ENCODE results near the gene RARRES2. TPM values are rescaled to one million over a fixed set of nuclear protein-coding genes. Genes with fewer than 3 reads are reported as not detected.

Gene RARRES2
- total RNA-seq, 1 experiment from 2014 or later, result not detected

GRCh38 chr7:150345012-150345411, 3.6 kb upstream of the RARRES2 start:
- H3K4me3 ChIP-seq, result no peak overlapping the region
- H3K27ac ChIP-seq, result no peak overlapping the region
- H3K4me1 ChIP-seq (replicated peaks), result no peaks in the 10 kb centered on the region
- no peak for DNase-seq (ENCODE audit: low read depth in 1 of 2, low spot score in 2 of 2)
- H3K36me3 ChIP-seq, result no peaks in the 10 kb centered on the region
- H3K9me3 ChIP-seq (replicated peaks), result no peaks in the 10 kb centered on the region; the same call in 1 of the 2 replicates
- peaks cover 6% of the 10 kb centered on the region; the same call in 1 of the 2 replicates for H3K27me3 ChIP-seq (replicated peaks)

- Histone ChIP-seq H3K9me3 (replicated peaks) (no peaks in the 10 kb centered on the region; the same call in 1 of the 2 replicates), H3K27ac (no peak overlapping the region), H3K4me3 (no peak overlapping the region), H3K36me3 (no peaks in the 10 kb centered on the region), H3K27me3 (replicated peaks) (peaks cover 6% of the 10 kb centered on the region; the same call in 1 of the 2 replicates), H3K4me1 (replicated peaks) (no peaks in the 10 kb centered on the region)
- DNase-seq (ENCODE audit: low read depth in 1 of 2, low spot score in 2 of 2), result no peak
Measured at GRCh38 chr7:150344299-150344698, 2.9 kb upstream of the RARRES2 start.

GRCh38 chr7:150343225-150343624, 1.8 kb upstream of the RARRES2 start:
- DNase-seq (ENCODE audit: low read depth in 1 of 2, low spot score in 2 of 2), result no peak
- H3K36me3 ChIP-seq, result no peaks in the 10 kb centered on the region

GRCh38 chr7:150342121-150342408, 636 bp upstream of the RARRES2 start:
- Histone ChIP-seq H3K4me1 (replicated peaks) (no peaks in the 10 kb centered on the region), H3K27ac (no peak overlapping the region), H3K4me3 (no peak overlapping the region), H3K27me3 (replicated peaks) (peaks cover 6% of the 10 kb centered on the region; the same call in 1 of the 2 replicates), H3K36me3 (no peaks in the 10 kb centered on the region), H3K9me3 (replicated peaks) (no peaks in the 10 kb centered on the region; the same call in 1 of the 2 replicates)
- DNase-seq (ENCODE audit: low read depth in 1 of 2, low spot score in 2 of 2), result no peak

More at GRCh38 chr7:150343225-150343624, 1.8 kb upstream of the RARRES2 start:
- Histone ChIP-seq H3K27me3 (replicated peaks) (peaks cover 6% of the 10 kb centered on the region; the same call in 1 of the 2 replicates), H3K4me3 (no peak overlapping the region), H3K9me3 (replicated peaks) (no peaks in the 10 kb centered on the region; the same call in 1 of the 2 replicates), H3K27ac (no peak overlapping the region), H3K4me1 (replicated peaks) (no peaks in the 10 kb centered on the region)

- Histone ChIP-seq H3K9me3 (replicated peaks) (no peaks in the 10 kb centered on the region; the same call in 1 of the 2 replicates), H3K36me3 (no peaks in the 10 kb centered on the region), H3K4me1 (replicated peaks) (no peaks in the 10 kb centered on the region), H3K27ac (no peak overlapping the region), H3K4me3 (no peak overlapping the region), H3K27me3 (replicated peaks) (peaks cover 6% of the 10 kb centered on the region; the same call in 1 of the 2 replicates)
- no peak for DNase-seq (ENCODE audit: low read depth in 1 of 2, low spot score in 2 of 2)
Measured at GRCh38 chr7:150340875-150341262, 560 bp downstream of the RARRES2 start.

- 0 out of 2 replicates have a peak, but pooled peaks cover 5% of the 10 kb centered on the region for H3K27me3 ChIP-seq (replicated peaks)
- H3K4me3 ChIP-seq, result no peak overlapping the region
- H3K27ac ChIP-seq, result no peak overlapping the region
- DNase-seq (ENCODE audit: low read depth in 1 of 2, low spot score in 2 of 2), result no peak
- H3K9me3 ChIP-seq (replicated peaks), result no peaks in the 10 kb centered on the region; the same call in 1 of the 2 replicates
- no peaks in the 10 kb centered on the region for H3K36me3 ChIP-seq
- no peaks in the 10 kb centered on the region for H3K4me1 ChIP-seq (replicated peaks)
Measured at GRCh38 chr7:150340024-150340749, 1.2 kb downstream of the RARRES2 start.

GRCh38 chr7:150339409-150339809, 2.0 kb downstream of the RARRES2 start:
- no peaks in the 10 kb centered on the region; the same call in 1 of the 2 replicates for H3K9me3 ChIP-seq (replicated peaks)
- no peak overlapping the region for H3K4me3 ChIP-seq
- no peaks in the 10 kb centered on the region for H3K27me3 ChIP-seq (replicated peaks)
- H3K4me1 ChIP-seq (replicated peaks), result no peaks in the 10 kb centered on the region
- no peak for DNase-seq (ENCODE audit: low read depth in 1 of 2, low spot score in 2 of 2)
- H3K27ac ChIP-seq, result no peak overlapping the region
- H3K36me3 ChIP-seq, result no peaks in the 10 kb centered on the region

- Histone ChIP-seq H3K4me3 (no peak overlapping the region), H3K27me3 (replicated peaks) (no peaks in the 10 kb centered on the region), H3K9me3 (replicated peaks) (no peaks in the 10 kb centered on the region; the same call in 1 of the 2 replicates), H3K27ac (no peak overlapping the region), H3K36me3 (no peaks in the 10 kb centered on the region), H3K4me1 (replicated peaks) (no peaks in the 10 kb centered on the region)
- DNase-seq (ENCODE audit: low read depth in 1 of 2, low spot score in 2 of 2), result no peak
Measured at GRCh38 chr7:150338166-150338829, 3.1 kb downstream of the RARRES2 start.

- DNase-seq (ENCODE audit: low read depth in 1 of 2, low spot score in 2 of 2), result no peak
- Histone ChIP-seq H3K27me3 (replicated peaks) (no peaks in the 10 kb centered on the region), H3K4me3 (no peak overlapping the region), H3K36me3 (no peaks in the 10 kb centered on the region), H3K9me3 (replicated peaks) (no peaks in the 10 kb centered on the region; the same call in 1 of the 2 replicates), H3K4me1 (replicated peaks) (no peaks in the 10 kb centered on the region), H3K27ac (no peak overlapping the region)
Measured at GRCh38 chr7:150337659-150338081, 3.8 kb downstream of the RARRES2 start.

GRCh38 chr7:150337179-150337578, 4.2 kb downstream of the RARRES2 start:
- Histone ChIP-seq H3K4me3 (no peak overlapping the region), H3K27ac (no peak overlapping the region), H3K36me3 (no peaks in the 10 kb centered on the region), H3K9me3 (replicated peaks) (no peaks in the 10 kb centered on the region), H3K27me3 (replicated peaks) (no peaks in the 10 kb centered on the region), H3K4me1 (replicated peaks) (no peaks in the 10 kb centered on the region)
- DNase-seq (ENCODE audit: low read depth in 1 of 2, low spot score in 2 of 2), result no peak

- H3K9me3 ChIP-seq (replicated peaks), result no peaks in the 10 kb centered on the region
Measured at GRCh38 chr7:150336746-150337145, 4.7 kb downstream of the RARRES2 start.

GRCh38 chr7:150335774-150336112, 5.7 kb downstream of the RARRES2 start:
- no peak overlapping the region for H3K27ac ChIP-seq
- H3K4me1 ChIP-seq (replicated peaks), result no peaks in the 10 kb centered on the region
- H3K36me3 ChIP-seq, result no peaks in the 10 kb centered on the region

More at GRCh38 chr7:150336746-150337145, 4.7 kb downstream of the RARRES2 start:
- DNase-seq (ENCODE audit: low read depth in 1 of 2, low spot score in 2 of 2), result no peak
- no peaks in the 10 kb centered on the region for H3K4me1 ChIP-seq (replicated peaks)
- H3K4me3 ChIP-seq, result no peak overlapping the region
- H3K27ac ChIP-seq, result no peak overlapping the region
- H3K27me3 ChIP-seq (replicated peaks), result no peaks in the 10 kb centered on the region
- H3K36me3 ChIP-seq, result no peaks in the 10 kb centered on the region

GRCh38 chr7:150335108-150335773, 6.2 kb downstream of the RARRES2 start:
- no peaks in the 10 kb centered on the region for H3K9me3 ChIP-seq (replicated peaks)
- no peaks in the 10 kb centered on the region for H3K27me3 ChIP-seq (replicated peaks)
- H3K4me1 ChIP-seq (replicated peaks), result no peaks in the 10 kb centered on the region
- no peak overlapping the region for H3K4me3 ChIP-seq
- no peaks in the 10 kb centered on the region for H3K36me3 ChIP-seq
- DNase-seq (ENCODE audit: low read depth in 1 of 2, low spot score in 2 of 2), result no peak
- H3K27ac ChIP-seq, result no peak overlapping the region

More at GRCh38 chr7:150335774-150336112, 5.7 kb downstream of the RARRES2 start:
- Histone ChIP-seq H3K27me3 (replicated peaks) (no peaks in the 10 kb centered on the region), H3K4me3 (no peak overlapping the region), H3K9me3 (replicated peaks) (no peaks in the 10 kb centered on the region)
- DNase-seq (ENCODE audit: low read depth in 1 of 2, low spot score in 2 of 2), result no peak

GRCh38 chr7:150334108-150334507, 7.3 kb downstream of the RARRES2 start:
- no peaks in the 10 kb centered on the region for H3K36me3 ChIP-seq
- H3K4me1 ChIP-seq (replicated peaks), result no peaks in the 10 kb centered on the region
- no peak overlapping the region for H3K27ac ChIP-seq
- no peaks in the 10 kb centered on the region for H3K27me3 ChIP-seq (replicated peaks)
- H3K9me3 ChIP-seq (replicated peaks), result no peaks in the 10 kb centered on the region
- no peak for DNase-seq (ENCODE audit: low read depth in 1 of 2, low spot score in 2 of 2)
- H3K4me3 ChIP-seq, result no peak overlapping the region

Measured in SJSA1 (cell line).